Left hindlimb (tissue), 1 donor: Measurements from ENCODE around the gene ZMYND8.
"Not testable (repeated sequence)": the region's sequence is repeated elsewhere in the genome, so short reads cannot be mapped to it uniquely, and the experiment has no call there.

ENCODE experiments used
- DNase-seq: peaks from one replicate; pipeline ENCODE4 v3.0.0-alpha.2; 2018

ZMYND8 gene

GRCh38 chr20:47307569-47307968 lies 48.9 kb downstream of the ZMYND8 start:
- DNase-seq, result not testable (repeated sequence)

DNA sequence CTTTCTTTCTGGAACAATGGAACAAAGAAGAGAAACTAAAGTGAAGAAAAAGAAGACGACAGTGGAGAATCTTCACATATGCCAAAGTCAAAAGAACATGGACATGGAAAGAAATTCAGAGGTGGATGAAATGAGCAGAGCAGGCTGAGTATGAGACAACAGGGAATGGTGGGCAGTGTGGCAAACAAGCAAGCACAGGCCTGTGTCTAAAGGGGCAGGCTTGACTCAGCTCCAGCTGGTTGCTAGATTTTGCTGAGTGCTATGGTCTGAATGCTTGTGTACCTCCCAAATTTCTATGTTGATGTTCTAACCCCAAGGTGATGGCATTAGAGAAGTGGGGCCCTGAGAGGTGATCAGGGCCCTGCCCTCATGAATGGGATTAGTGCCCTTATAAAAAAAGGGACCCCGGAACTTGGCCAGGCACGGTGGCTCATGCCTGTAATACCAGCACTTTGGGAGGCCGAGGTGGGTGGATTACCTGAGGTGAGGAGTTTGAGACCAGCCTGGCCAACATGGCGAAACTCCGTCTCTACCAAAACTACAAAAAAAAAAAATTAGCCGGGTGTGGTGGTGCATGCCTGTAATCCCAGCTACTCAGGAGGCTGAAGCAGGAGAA lies 49.6 kb downstream of the ZMYND8 start:
- no peak for DNase-seq

GRCh38 chr20:47306095-47306494 lies 50.4 kb downstream of the ZMYND8 start:
- no peak for DNase-seq

GRCh38 chr20:47305667-47306066 lies 50.8 kb downstream of the ZMYND8 start:
- DNase-seq, result no peak

GRCh38 chr20:47304287-47304686 lies 52.2 kb downstream of the ZMYND8 start:
- DNase-seq, result no peak

- DNase-seq, result no peak
These were observed 52.8 kb downstream of the ZMYND8 start for GRCh38 chr20:47303736-47304135.

- DNase-seq, result no peak
These were observed 56.4 kb downstream of the ZMYND8 start for GRCh38 chr20:47300071-47300470.

GRCh38 chr20:47298624-47299023 lies 57.9 kb downstream of the ZMYND8 start:
- no peak for DNase-seq

DNA sequence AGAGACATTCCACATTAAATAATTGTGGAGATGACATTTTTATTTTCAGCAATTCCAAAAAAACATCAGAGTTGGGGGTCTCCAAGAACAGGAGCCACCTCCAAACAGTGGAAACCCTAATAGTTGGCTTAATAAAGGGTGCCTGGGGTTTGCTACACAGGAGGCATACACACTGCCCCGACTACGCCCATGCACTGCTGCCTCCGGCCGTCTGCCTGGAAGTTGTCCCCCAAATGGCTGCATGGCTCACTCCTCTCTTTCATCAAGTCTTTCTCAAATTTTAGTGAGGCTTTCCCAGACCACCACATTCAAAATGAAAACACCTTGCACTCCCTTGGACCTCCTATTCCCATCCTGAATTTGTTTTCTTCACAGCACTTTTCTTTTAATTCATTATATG lies 58.8 kb downstream of the ZMYND8 start:
- DNase-seq, result no peak

- no peak for DNase-seq
These were observed 59.5 kb downstream of the ZMYND8 start for GRCh38 chr20:47296950-47297349.

- no peak for DNase-seq
These were observed 60.5 kb downstream of the ZMYND8 start for GRCh38 chr20:47295921-47296426.

- DNase-seq, result no peak
These were observed 61.2 kb downstream of the ZMYND8 start for GRCh38 chr20:47295129-47295813.

- no peak for DNase-seq
These were observed 62.9 kb downstream of the ZMYND8 start for GRCh38 chr20:47293631-47294030.

DNA sequence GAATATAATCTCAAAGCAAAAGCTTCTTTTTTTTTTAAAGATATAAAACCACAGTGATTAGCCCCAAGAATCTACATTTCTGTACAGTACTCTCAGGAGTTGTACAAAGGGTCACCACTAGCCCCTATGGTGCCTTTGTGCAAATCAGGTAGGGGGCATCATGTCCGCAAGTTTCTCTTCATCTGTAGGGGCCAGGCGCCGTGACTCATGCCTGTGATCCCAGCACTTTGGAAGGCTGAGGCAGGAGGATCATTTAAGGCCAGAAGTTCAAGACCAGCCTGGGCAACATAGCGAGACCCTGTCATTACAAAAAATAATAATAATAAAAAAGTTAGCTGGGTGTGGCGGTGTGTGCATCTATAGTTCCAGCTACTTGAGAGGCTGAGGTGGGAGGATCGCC lies 63.9 kb downstream of the ZMYND8 start:
- no peak for DNase-seq

DNA sequence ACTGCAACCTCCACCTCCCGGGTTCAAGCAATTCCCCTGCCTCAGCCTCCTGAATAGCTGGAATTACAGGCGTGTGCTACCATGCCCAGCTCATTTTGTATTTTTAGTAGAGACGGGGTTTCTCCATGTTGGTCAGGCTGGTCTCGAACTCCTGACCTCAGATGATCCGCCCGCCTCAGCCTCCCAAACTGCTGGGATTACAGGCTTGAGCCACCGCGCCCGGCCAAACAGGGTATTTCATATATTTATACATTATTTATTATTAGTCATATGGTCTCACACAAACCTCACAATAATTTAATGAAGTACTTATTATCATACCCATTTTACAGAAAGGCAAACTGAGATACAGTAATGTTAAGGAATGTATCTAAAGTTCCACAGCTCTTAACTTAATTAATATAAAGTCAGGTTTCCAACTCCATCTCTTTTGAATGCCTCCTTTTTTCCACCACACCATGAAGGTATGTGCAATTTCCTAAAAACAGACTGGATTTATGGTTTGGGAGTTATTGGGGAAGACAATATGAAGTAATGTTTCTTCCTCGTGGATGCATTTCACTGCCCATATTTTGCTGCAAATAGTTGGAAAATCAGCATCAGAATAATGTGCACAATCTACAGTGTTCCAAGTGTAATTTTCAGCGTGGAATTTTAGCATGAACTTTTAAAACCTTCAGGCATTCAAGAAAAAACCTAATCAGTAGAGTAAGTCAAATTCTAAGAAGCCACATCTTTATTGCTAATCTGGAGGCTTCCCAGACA lies 65.7 kb downstream of the ZMYND8 start:
- no peak for DNase-seq

GRCh38 chr20:47290008-47290407 lies 66.5 kb downstream of the ZMYND8 start:
- no peak for DNase-seq

GRCh38 chr20:47289096-47289495 lies 67.4 kb downstream of the ZMYND8 start:
- DNase-seq, result no peak

DNA sequence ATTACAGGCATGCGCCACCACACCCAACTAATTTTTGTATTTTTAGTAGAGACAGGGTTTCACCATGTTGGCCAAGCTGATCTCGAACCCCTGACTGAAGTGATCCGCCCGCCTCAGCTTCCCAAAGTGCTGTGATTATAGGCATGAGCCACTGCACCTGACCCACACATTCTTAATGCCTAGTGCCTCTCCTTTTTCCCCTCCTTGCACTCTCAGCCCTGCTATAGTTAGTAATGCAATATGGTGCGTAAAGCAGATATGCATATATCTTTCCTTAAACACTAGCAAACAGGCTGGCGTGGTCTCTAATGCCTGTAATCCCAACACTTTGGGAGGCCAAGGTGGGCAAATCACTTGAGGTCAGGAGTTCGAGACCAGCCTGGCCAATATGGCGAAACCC lies 68.0 kb downstream of the ZMYND8 start:
- not testable (repeated sequence) for DNase-seq

DNA sequence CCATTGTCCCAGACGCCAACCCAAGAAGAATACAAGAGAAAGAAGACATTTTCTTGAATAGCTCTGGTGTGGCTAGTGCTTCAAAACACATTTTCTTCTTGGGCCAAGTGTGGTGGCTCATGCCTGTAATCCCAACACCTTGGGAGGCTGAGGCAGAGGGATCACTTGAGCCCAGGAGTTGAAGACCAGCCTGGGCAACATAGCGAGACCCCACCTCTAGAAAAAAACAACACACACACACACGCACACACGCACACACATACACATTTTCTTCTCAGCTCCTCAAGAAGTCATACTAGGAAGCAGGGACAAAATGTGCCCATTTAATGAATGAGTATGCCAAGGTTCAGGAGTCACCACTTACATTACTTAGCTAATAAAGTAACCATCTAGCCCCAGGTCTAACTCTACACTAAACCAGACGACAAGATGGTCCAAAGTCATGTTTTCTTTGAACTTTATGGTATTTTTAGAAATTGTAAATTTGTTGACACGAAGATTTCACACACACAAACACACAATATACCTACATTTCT lies 68.8 kb downstream of the ZMYND8 start:
- no peak for DNase-seq

GRCh38 chr20:47286681-47287080 lies 69.8 kb downstream of the ZMYND8 start:
- DNase-seq, result no peak

DNA sequence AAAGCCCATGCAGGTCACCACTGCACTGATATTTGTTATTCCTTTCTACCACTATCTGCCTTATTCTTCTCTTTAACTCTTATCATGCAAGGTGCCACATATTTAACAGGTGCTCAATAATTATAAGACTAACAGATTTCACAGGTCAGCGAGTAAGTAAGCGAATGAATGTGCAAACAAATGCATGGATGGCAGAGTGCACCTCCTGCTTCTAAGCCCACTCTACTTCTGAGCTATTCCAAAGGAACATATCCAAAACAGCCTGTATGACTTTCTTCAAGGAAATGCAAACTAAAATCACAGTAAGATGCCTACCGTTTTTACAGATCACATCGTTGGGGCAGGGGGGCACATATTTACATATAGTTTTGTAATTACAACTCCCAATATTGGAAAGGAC lies 71.3 kb downstream of the ZMYND8 start:
- DNase-seq, result no peak

GRCh38 chr20:47284373-47284772 lies 72.1 kb downstream of the ZMYND8 start:
- DNase-seq, result no peak

DNA sequence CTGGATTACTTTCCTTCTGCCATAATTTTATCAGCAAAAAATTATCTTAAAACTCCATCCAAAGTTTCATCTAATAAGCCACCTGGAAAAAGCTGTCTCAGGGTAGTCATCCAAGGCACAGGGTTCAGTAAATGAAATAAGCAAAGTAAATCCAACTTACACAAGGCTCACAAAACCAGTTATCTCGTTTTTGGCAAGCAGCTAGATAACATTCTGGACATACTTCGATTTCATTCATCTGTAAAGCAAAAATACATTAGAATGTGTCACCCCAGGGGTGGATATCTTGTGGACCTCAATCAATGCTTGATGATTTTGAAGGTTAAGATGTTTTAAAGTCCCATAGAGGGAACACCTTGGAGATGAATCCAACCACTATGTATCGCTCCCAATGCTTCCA lies 73.1 kb downstream of the ZMYND8 start:
- DNase-seq, result no peak

- no peak for DNase-seq
These were observed 73.6 kb downstream of the ZMYND8 start for GRCh38 chr20:47282864-47283263.
